Effector CD8-positive, alpha-beta T cell (primary cell): ENCODE measurements around the gene FAS.
"Not testable (repeated sequence)": the region's sequence is repeated elsewhere in the genome, so short reads cannot be mapped to it uniquely, and the experiment has no call there.

Source experiments
- DNase-seq: peaks from one replicate; lab custom pipeline; 2025; lab: John Stamatoyannopoulos, UW

FAS gene

GRCh38 chr10:88992921-88993524 lies 2.4 kb downstream of the FAS start:
- no peak for DNase-seq

GRCh38 chr10:88994019-88994418 lies 3.4 kb downstream of the FAS start:
- no peak for DNase-seq

GRCh38 chr10:88995156-88995876 lies 4.7 kb downstream of the FAS start:
- DNase-seq = no peak

- DNase-seq = no peak
Measured at GRCh38 chr10:88996927-88997326, 6.3 kb downstream of the FAS start.

- no peak for DNase-seq
Measured at GRCh38 chr10:88999625-89000024, 9.0 kb downstream of the FAS start.

- no peak for DNase-seq
Measured at GRCh38 chr10:89001024-89001728, 10.6 kb downstream of the FAS start.

GRCh38 chr10:89001729-89002072 lies 11.1 kb downstream of the FAS start:
- DNase-seq = no peak

GRCh38 chr10:89002226-89002978 lies 11.8 kb downstream of the FAS start:
- DNase-seq = no peak

GRCh38 chr10:89003344-89003743 lies 12.7 kb downstream of the FAS start:
- DNase-seq = no peak

GRCh38 chr10:89007129-89007893 lies 16.7 kb downstream of the FAS start:
- DNase-seq = no peak

GRCh38 chr10:89018700-89019346 lies 28.2 kb downstream of the FAS start:
- DNase-seq = not testable (repeated sequence)

- no peak for DNase-seq
Measured at GRCh38 chr10:89019569-89020327, 29.1 kb downstream of the FAS start.

GRCh38 chr10:89021526-89021925 lies 30.9 kb downstream of the FAS start:
- not testable (repeated sequence) for DNase-seq

GRCh38 chr10:89022734-89023133 lies 32.1 kb downstream of the FAS start:
- no peak for DNase-seq

GRCh38 chr10:89025453-89025852 lies 34.9 kb downstream of the FAS start:
- DNase-seq = no peak

GRCh38 chr10:89029181-89029580 lies 38.6 kb downstream of the FAS start:
- DNase-seq = no peak

- peak; percentile 40 for DNase-seq
Measured at GRCh38 chr10:89029785-89030437, 39.3 kb downstream of the FAS start.

GRCh38 chr10:89030791-89031190 lies 40.2 kb downstream of the FAS start:
- no peak for DNase-seq

GRCh38 chr10:89032141-89032891 lies 41.7 kb downstream of the FAS start:
- no peak for DNase-seq
